GM12872 (cell line): Measurements from ENCODE around the gene CEBPZ.

Source experiments
- CTCF ChIP-seq: IDR thresholded peaks from 3 replicates; pipeline ENCODE4 v1.5.1; 2011; ENCODE audit warnings: low read depth, mild to moderate bottlenecking, low read length, moderate library complexity; ENCODE audit not compliant: insufficient read depth

CEBPZ gene

GRCh38 chr2:37262522-37262921, 31.1 kb upstream of the CEBPZ start:
- no peak for TF ChIP-seq CTCF

DNA sequence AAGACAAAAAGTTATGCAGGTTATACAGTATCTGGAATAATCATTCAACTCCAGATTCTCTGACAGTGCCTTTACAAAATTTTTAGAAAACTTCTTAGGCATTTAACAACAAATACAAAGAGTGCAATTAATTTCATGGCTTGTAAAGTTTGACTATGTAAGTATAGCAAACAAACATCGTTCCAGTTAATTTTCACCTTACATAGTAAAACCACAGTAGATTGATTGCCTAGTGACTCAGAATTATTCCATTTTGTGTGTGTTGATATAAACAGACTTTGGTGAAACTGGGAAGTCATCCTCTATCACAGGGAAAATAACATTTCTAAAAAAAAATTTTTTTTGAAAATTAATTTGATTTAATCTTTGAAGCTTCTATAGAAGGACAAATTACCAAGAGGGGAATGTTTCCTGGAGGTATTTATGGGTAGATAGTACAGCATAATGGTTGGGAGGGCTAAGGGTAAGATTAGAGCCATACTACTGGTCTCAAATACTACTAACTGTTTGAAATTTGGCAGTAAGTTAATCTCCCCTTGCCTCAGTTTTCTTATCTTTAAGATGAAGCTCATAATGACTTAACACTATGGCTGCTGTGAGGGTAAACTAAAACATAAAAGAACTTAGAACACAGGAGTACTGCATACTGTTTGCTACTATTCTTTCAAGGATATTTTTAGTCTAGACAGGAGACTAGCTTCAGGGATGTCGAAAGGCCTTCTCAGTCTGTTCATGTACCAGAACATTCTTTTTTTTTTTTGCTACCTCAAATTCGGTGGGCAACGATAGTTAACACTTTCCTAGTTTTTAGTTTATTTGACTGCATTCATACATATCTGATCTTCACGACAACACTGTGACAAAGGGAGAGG, 19.7 kb upstream of the CEBPZ start:
- no peak for TF ChIP-seq CTCF

DNA sequence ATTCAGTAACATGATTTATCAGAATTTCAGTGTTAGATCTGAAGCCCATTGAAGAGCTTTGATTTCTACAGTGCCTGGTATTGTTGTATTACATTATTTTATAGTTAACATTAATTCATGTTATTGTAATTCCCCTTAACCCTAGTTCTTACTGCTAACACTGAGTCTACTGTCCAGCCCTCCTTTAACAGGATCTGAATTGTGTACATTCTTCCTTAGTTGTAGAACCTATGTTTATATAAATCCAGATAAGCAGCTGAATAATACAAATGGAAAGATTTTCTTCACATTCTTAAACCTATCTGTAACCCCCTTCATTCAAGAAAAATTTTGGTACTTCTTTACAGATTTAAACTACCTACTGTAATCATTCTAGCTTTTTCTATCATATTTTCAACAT, 14.8 kb upstream of the CEBPZ start:
- no peak for TF ChIP-seq CTCF

DNA sequence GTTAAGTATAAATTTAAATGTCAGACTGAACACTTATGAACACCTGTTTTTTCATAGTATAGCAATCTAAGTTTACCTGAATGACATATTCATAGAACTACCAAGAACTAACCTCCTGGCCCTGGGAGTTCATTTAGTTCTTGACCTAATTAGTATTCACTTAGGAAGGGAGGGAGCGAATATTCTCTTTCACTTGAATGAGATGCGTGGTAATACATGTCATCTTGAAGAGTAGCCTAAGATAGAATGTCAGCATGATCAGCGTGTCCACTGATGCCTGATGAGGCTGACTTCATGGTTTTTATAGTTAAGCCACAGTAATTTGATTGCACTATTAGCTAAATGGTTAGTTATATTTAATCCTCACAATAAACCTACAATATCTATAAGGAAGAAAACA, 13.4 kb upstream of the CEBPZ start:
- no peak for TF ChIP-seq CTCF

- no peak for TF ChIP-seq CTCF
Measured at GRCh38 chr2:37244017-37244416, 12.6 kb upstream of the CEBPZ start.

DNA sequence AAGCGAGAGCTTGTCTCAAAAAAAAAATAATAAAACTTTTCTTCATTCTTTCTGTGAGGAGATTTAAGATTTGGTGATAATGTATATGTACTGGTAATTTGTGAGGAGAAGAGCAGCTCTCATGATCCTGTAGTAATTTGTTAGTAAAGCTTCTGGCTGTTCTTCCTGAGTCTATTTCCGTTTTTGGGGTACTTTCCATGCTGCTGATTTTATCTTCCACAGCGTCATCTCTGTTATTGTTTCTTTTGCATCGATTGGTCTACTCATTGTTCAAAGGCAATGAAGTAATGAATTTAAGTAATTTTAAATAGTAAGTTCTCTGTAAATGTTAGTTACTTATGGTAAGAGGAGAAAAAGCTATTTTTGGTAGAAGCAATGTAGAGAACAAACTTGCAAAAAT, 12.0 kb upstream of the CEBPZ start:
- no peak for TF ChIP-seq CTCF

- no peak for TF ChIP-seq CTCF
Measured at GRCh38 chr2:37232131-37232933, 936 bp upstream of the CEBPZ start.
